HG03565 (cell line): ENCODE results near the gene BTD.

Experiments used
- ATAC-seq: cut with Tn5 transposase; IDR thresholded peaks from one replicate; pipeline ENCODE4 v1.9.1; 2021; ENCODE audit warnings: mild to moderate bottlenecking, moderate library complexity; ENCODE audit not compliant: unreplicated experiment

BTD gene

GRCh38 chr3:15660055-15660935, 58.8 kb downstream of the BTD start:
- no peak for ATAC-seq

- ATAC-seq = no peak
Observed at GRCh38 chr3:15664144-15664543, 62.6 kb downstream of the BTD start.

- ATAC-seq = no peak
Observed at GRCh38 chr3:15665510-15666150, 64.1 kb downstream of the BTD start.

GRCh38 chr3:15666277-15666676, 64.7 kb downstream of the BTD start:
- no peak for ATAC-seq

- no peak for ATAC-seq
Observed at GRCh38 chr3:15667484-15667883, 65.9 kb downstream of the BTD start.

GRCh38 chr3:15673536-15673935, 72.0 kb downstream of the BTD start:
- no peak for ATAC-seq

- ATAC-seq = no peak
Observed at GRCh38 chr3:15676259-15676658, 74.7 kb downstream of the BTD start.

- no peak for ATAC-seq
Observed at GRCh38 chr3:15679306-15679705, 77.8 kb downstream of the BTD start.

- no peak for ATAC-seq
Observed at GRCh38 chr3:15681668-15682067, 80.1 kb downstream of the BTD start.

- ATAC-seq = no peak
Observed at GRCh38 chr3:15682561-15683185, 81.1 kb downstream of the BTD start.

- no peak for ATAC-seq
Observed at GRCh38 chr3:15683253-15683652, 81.7 kb downstream of the BTD start.

- ATAC-seq = no peak
Observed at GRCh38 chr3:15685927-15686326, 84.4 kb downstream of the BTD start.

GRCh38 chr3:15690230-15690629, 88.7 kb downstream of the BTD start:
- no peak for ATAC-seq

GRCh38 chr3:15690748-15691147, 89.2 kb downstream of the BTD start:
- ATAC-seq = no peak

GRCh38 chr3:15693355-15693754, 91.8 kb downstream of the BTD start:
- no peak for ATAC-seq

- no peak for ATAC-seq
Observed at GRCh38 chr3:15694628-15695027, 93.1 kb downstream of the BTD start.
